ENCODE data around the gene TPSG1.
"Not testable (repeated sequence)": the region's sequence is repeated elsewhere in the genome, so short reads cannot be mapped to it uniquely, and the experiment has no call there.

DNA sequence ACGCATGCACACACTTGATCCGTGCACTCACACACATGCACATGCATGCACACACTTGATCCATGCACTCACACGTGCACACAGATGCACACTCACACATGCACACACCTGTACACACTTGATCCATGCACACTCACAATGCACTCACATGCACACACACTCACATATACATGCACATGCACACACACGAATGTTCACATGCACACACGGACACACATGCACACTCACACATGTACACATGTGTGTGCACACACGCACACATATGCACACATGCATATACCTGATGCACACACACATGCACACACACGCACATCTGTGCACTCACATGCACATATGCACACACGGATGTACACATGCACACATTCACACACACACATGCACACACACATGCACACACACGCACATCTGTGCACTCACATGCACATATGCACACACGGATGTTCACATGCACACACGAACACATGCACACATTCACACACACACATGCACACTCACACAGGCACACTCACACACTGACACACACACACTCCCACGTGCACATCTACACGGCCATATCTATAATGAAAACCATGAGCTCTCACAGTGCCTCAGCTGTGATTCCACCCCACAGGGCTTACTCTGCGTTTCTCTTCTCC, 23.0 kb upstream of the TPSG1 start:
- TF ChIP-seq, protein P1, sequence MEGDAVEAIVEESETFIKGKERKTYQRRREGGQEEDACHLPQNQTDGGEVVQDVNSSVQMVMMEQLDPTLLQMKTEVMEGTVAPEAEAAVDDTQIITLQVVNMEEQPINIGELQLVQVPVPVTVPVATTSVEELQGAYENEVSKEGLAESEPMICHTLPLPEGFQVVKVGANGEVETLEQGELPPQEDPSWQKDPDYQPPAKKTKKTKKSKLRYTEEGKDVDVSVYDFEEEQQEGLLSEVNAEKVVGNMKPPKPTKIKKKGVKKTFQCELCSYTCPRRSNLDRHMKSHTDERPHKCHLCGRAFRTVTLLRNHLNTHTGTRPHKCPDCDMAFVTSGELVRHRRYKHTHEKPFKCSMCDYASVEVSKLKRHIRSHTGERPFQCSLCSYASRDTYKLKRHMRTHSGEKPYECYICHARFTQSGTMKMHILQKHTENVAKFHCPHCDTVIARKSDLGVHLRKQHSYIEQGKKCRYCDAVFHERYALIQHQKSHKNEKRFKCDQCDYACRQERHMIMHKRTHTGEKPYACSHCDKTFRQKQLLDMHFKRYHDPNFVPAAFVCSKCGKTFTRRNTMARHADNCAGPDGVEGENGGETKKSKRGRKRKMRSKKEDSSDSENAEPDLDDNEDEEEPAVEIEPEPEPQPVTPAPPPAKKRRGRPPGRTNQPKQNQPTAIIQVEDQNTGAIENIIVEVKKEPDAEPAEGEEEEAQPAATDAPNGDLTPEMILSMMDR (IDR thresholded peaks at IDR 0.05), result not testable (repeated sequence)
- TF ChIP-seq POLR2A (IDR thresholded peaks at IDR 0.05), result not testable (repeated sequence)

Measured in heart left ventricle (tissue), 13 donors.